IMR-90 (cell line): Measurements from ENCODE around the gene BNIP5. TPM values are rescaled to one million over a fixed set of nuclear protein-coding genes. Genes with fewer than 3 reads are reported as not detected.

ENCODE experiments used
- ATAC-seq: fragments of 200-7000 bp; cut with Tn5 transposase; 2 replicates; pipeline ENCODE4 v1.9.1; 2020; ENCODE audit warnings: low read depth, mild to moderate bottlenecking, moderate library complexity
- BruUV-seq: library from RNA; stranded (reverse); fragments of 400-500 nt; replicated peaks from 2 replicates; lab custom pipeline; 2021; lab: Mats Ljungman, UMichigan
- CTCF ChIA-PET: fragments of 300-600 bp; formaldehyde crosslinking; extraction: SDS; loops from one replicate; lab custom pipeline; 2021; ENCODE audit warnings: antibody characterized with exemption; lab: Yijun Ruan, JAX
- POLR2A ChIA-PET: fragments of 300-600 bp; sonication (Branson Sonifier 250); formaldehyde crosslinking; loops from one replicate; lab custom pipeline; 2022; ENCODE audit warnings: antibody characterized with exemption; ENCODE audit not compliant: unreplicated experiment; lab: Charles Lee
- DNase-seq: peaks from one replicate; pipeline ENCODE4 v3.0.0; 2013
- H2AFZ ChIP-seq: replicated peaks from 2 replicates; pipeline ENCODE3; 2013; ENCODE audit warnings: low read length, mild to moderate bottlenecking; ENCODE audit not compliant: poor library complexity
- H2AK5ac ChIP-seq: 2 replicates; pipeline ENCODE4 v1.6.1; 2013; ENCODE audit warnings: low read depth, low read length, inconsistent platforms
- H2AK9ac ChIP-seq: replicated peaks from 2 replicates; pipeline ENCODE3; 2013; ENCODE audit warnings: mild to moderate bottlenecking, low read depth, low read length, moderate library complexity; ENCODE audit not compliant: poor library complexity
- H2BK120ac ChIP-seq: 2 replicates; pipeline ENCODE4 v1.6.1; 2013; ENCODE audit warnings: low read depth, low read length, inconsistent platforms
- H2BK15ac ChIP-seq: 3 replicates; pipeline ENCODE4 v1.6.1; 2013; ENCODE audit warnings: low read depth, low read length, inconsistent platforms
- H2BK20ac ChIP-seq: 2 replicates; pipeline ENCODE4 v1.6.1; 2013; ENCODE audit warnings: low read depth, mild to moderate bottlenecking, inconsistent platforms, low read length, moderate library complexity
- H2BK5ac ChIP-seq: 2 replicates; pipeline ENCODE4 v1.6.1; 2013; ENCODE audit warnings: mild to moderate bottlenecking, low read depth, low read length, inconsistent platforms; ENCODE audit not compliant: poor library complexity, severe bottlenecking
- H3K14ac ChIP-seq: replicated peaks from 2 replicates; pipeline ENCODE4 v1.6.1; 2013; ENCODE audit warnings: low read depth, low read length, inconsistent platforms
- H3K18ac ChIP-seq: 2 replicates; pipeline ENCODE4 v1.6.1; 2013; ENCODE audit warnings: low read depth, low read length, control low read depth
- H3K23ac ChIP-seq: 2 replicates; pipeline ENCODE4 v1.6.1; 2013; ENCODE audit warnings: low read depth, low read length, inconsistent platforms
- H3K27ac ChIP-seq: 2 replicates; pipeline ENCODE4 v1.5.1; 2013; ENCODE audit warnings: mild to moderate bottlenecking, control low read depth, low read length; ENCODE audit not compliant: insufficient read depth
- H3K27me3 ChIP-seq: 2 replicates; pipeline ENCODE4 v1.6.1; 2013; ENCODE audit warnings: low read length; ENCODE audit not compliant: control insufficient read depth, insufficient read depth
- H3K36me3 ChIP-seq: 2 replicates; pipeline ENCODE4 v1.6.1; 2013; ENCODE audit warnings: low read length, mixed read lengths; ENCODE audit not compliant: control insufficient read depth, insufficient read depth
- H3K4ac ChIP-seq: 2 replicates; pipeline ENCODE4 v1.6.1; 2013; ENCODE audit warnings: low read depth, low read length, inconsistent platforms
- H3K4me1 ChIP-seq: 2 replicates; pipeline ENCODE4 v1.6.1; 2013; ENCODE audit warnings: low read length, mixed read lengths; ENCODE audit not compliant: control insufficient read depth, insufficient read depth
- H3K4me2 ChIP-seq: 2 replicates; pipeline ENCODE4 v1.6.1; 2013; ENCODE audit warnings: low read depth, mild to moderate bottlenecking, control low read depth, low read length, moderate library complexity
- H3K4me3 ChIP-seq: 2 replicates; pipeline ENCODE4 v1.5.1; 2013; ENCODE audit warnings: low read depth, mild to moderate bottlenecking, control low read depth, low read length, moderate library complexity; ENCODE audit not compliant: insufficient read depth
- H3K56ac ChIP-seq: 2 replicates; pipeline ENCODE4 v1.6.1; 2013; ENCODE audit warnings: low read length, inconsistent platforms; ENCODE audit not compliant: insufficient read depth; ENCODE audit errors: extremely low read depth
- H3K79me1 ChIP-seq, 2 experiments: 2 replicates each; pipeline ENCODE4 v1.6.1; 2013; ENCODE audit warnings: low read length in 2 of 2, inconsistent platforms in 1 of 2, low read depth in 1 of 2
- H3K9ac ChIP-seq: 2 replicates; pipeline ENCODE4 v1.6.1; 2013; ENCODE audit warnings: low read depth, low read length, control low read depth
- H3K9me1 ChIP-seq: 2 replicates; pipeline ENCODE4 v1.6.1; 2013; ENCODE audit warnings: low read length, inconsistent platforms; ENCODE audit not compliant: insufficient read depth
- H3K9me3 ChIP-seq: 2 replicates; pipeline ENCODE4 v1.6.1; 2013; ENCODE audit warnings: low read length; ENCODE audit not compliant: control insufficient read depth, insufficient read depth
- H4K20me1 ChIP-seq: 2 replicates; pipeline ENCODE4 v1.6.1; 2013; ENCODE audit warnings: low read length, inconsistent platforms; ENCODE audit not compliant: insufficient read depth
- H4K5ac ChIP-seq: 2 replicates; pipeline ENCODE4 v1.6.1; 2013; ENCODE audit warnings: mild to moderate bottlenecking, low read depth, low read length, control low read depth
- H4K8ac ChIP-seq, 2 experiments: 2 replicates each; pipeline ENCODE4 v1.6.1; 2013; ENCODE audit warnings: low read depth in 2 of 2, low read length in 2 of 2, control low read depth in 1 of 2, inconsistent platforms in 1 of 2
- H4K91ac ChIP-seq: 2 replicates; pipeline ENCODE4 v1.6.1; 2013; ENCODE audit warnings: low read depth, low read length, inconsistent platforms; ENCODE audit not compliant: insufficient read depth
- MAZ ChIP-seq: IDR thresholded peaks from 2 replicates; pipeline ENCODE4 v1.6.1; 2012; ENCODE audit warnings: low read depth, mild to moderate bottlenecking, low read length, improper control_type of control experiment, moderate library complexity, borderline replicate concordance
- RAD21 ChIP-seq: IDR thresholded peaks from 2 replicates; pipeline ENCODE4 v1.6.1; 2012; ENCODE audit warnings: low read length, improper control_type of control experiment
- USF2 ChIP-seq: fragments of 150-350 bp; IDR thresholded peaks from 2 replicates; pipeline ENCODE4 v1.6.1; 2017; ENCODE audit warnings: mild to moderate bottlenecking, antibody characterized with exemption, low read length, low read depth
- WGBS, 2 experiments: methylation state at CpG; one replicate each; pipeline versions ENCODE4 v1.1.5 to v1.1.7; 2013; ENCODE audit warnings: missing lambda C conversion rate in 2 of 2; ENCODE audit not compliant: insufficient read length in 1 of 2; ENCODE audit errors: extremely low coverage in 2 of 2; 5-methylcytosine and 5-hydroxymethylcytosine counted together
- dilution Hi-C: fragments of 300-500 bp; cut with HindIII; formaldehyde crosslinking; loops from one replicate; pipeline ENCODE4 v1.14.3; 2018; ENCODE audit warnings: low sequenced_read_pairs; ENCODE audit not compliant: unreplicated experiment
- in situ Hi-C: fragments of 300-500 bp; cut with MboI; formaldehyde crosslinking; loops from 3 replicates; pipeline ENCODE4 v1.14.3; 2019; ENCODE audit warnings: low sequenced_read_pairs, inconsistent platforms, mixed read lengths
- intact Hi-C: fragments of 100-400 bp; cut with micrococcal nuclease; formaldehyde crosslinking; loops from 2 replicates; pipeline ENCODE4 v1.10.0; 2022
- polyA plus RNA-seq, 3 experiments: library from polyadenylated mRNA; depleted of rRNA; stranded (reverse); fragments of >200 nt; gene quantifications; 2 replicates each; pipeline ENCODE4 v1.2.3, GENCODE V29; 2012; ENCODE audit warnings: low replicate concordance in 1 of 3
- total RNA-seq: library from RNA; depleted of rRNA; stranded (reverse); fragments of >200 nt; gene quantifications from 2 replicates; pipeline ENCODE4 v1.2.3, GENCODE V29; 2012

Gene BNIP5
- total and polyA plus RNA-seq, 2 of the 4 experiments (the other 2 are of a cell fraction) = not detected

- DNase-seq = no peak
Observed at GRCh38 chr6:36347621-36348020, 10.9 kb upstream of the BNIP5 start.

More at GRCh38 chr6:36347621-36348020, 10.9 kb upstream of the BNIP5 start:
- ChIA-PET CTCF (interaction anchor here (0.6 kb wide), 1 partner anchor 133 kb away, joined by 4 read pairs; no protein-coding TSS in a partner anchor), POLR2A (no interaction called here)
- Histone ChIP-seq H2AK9ac (no peak overlapping the region), H3K27me3 (peaks cover 10% of the 10 kb centered on the region), H3K9ac (no peak overlapping the region), H2BK15ac (no peak overlapping the region), H3K27ac (no peak overlapping the region), H3K23ac (no peak overlapping the region), H3K36me3 (no peaks in the 10 kb centered on the region), H3K4me2 (no peak overlapping the region), H2BK120ac (no peak overlapping the region), H3K56ac (no peak overlapping the region), H3K4me1 (peaks cover 11% of the 10 kb centered on the region), H3K9me3 (no peaks in the 10 kb centered on the region), H3K9me1 (peaks cover 5% of the 10 kb centered on the region; the same call in 1 of the 2 replicates), H2BK5ac (no peak overlapping the region), H4K91ac (no peak overlapping the region), H3K18ac (no peak overlapping the region), H3K79me1 (no peaks in the 10 kb centered on the region), H2AFZ (no peak overlapping the region), H3K4ac (no peak overlapping the region), H4K8ac (no peak overlapping the region), H4K5ac (no peak overlapping the region), H3K4me3 (no peak overlapping the region), H4K20me1 (peaks cover 4% of the 10 kb centered on the region; the same call in 1 of the 2 replicates), H2BK20ac (no peak overlapping the region), H2AK5ac (no peak overlapping the region), H3K14ac (no peak overlapping the region)
- dilution Hi-C loops (no loop called here), intact Hi-C loops (no loop called here), in situ Hi-C loops (no loop called here)
- WGBS, 2 experiments = no CpG with 5 or more reads among the region's 4 CpGs
- ATAC-seq = no peak
- TF ChIP-seq RAD21 (no peak), USF2 (no peak), MAZ (no peak)
- BruUV-seq = no TSS peak
